ENCODE measurements around the gene UNC13B. TPM values are rescaled to one million over a fixed set of nuclear protein-coding genes. Genes with fewer than 3 reads are reported as not detected.

The UNC13B gene
- total and polyA plus RNA-seq, 2 of the 13 experiments (the other 11 are each of a cell fraction or from before 2014, with no cell fraction given), result 14.0 to 18.3 TPM

DNA sequence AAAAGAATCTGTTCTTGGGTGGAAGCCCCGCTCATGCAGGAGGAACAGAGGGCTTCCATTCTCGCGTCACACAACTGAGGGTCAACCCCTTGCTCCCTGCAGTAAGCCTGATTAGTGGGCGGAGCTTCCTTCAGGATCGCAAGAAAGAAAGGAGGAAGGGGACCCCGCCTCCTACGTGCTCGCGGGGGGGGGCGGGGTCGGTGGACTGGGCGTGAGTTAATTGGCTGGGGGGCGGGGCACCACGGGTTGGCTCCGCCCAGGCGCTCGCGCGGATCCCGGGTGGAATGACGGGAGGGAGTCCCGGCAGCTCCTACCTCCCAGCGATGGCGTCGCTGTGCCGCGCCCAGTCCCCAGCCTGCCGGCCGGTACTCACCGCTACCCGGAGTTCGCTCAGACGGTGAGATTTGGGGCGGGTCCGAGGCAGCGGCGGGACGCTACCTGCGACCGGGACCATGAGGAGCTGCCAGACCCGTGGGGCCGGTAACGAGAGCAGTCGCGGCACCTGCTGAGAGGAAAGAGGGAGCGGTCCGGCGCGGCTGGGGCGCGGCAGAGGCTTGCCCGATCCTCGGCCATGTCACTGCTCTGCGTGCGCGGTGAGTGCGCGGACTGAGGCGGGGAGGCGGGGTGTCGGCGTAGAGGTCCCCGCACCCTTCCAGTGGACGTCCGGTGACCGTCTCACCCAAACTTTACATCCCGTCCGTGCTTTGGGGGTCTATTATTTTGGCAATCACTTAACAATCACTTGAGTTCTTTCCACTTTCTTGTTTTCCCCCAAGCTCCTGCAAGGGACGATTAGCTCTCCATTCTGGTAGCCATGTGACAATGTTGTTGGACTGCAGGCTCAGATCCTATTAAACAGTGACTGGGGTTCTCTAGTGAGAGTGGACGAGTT, at the start of gene UNC13B (continued):
- peak; percentile 77; the same call in 1 of the 2 replicates for TF ChIP-seq MTA1 (CRISPR knock-in tag; IDR thresholded peaks at IDR 0.05; ENCODE audit: borderline replicate concordance)
- TF ChIP-seq ZNF569 (CRISPR knock-in tag; IDR thresholded peaks at IDR 0.05; ENCODE audit: borderline replicate concordance), result 0 out of 2 replicates have a peak, but pooled peaks have one; percentile 38
- no peak; the same call in 1 of the 2 replicates for TF ChIP-seq DR1 (CRISPR knock-in tag; IDR thresholded peaks at IDR 0.05)
- no peak for TF ChIP-seq TCF7 (IDR thresholded peaks at IDR 0.05; ENCODE audit: low read depth)
- peak; percentile 82; the same call in 1 of the 2 replicates for TF ChIP-seq ZNF605 (CRISPR knock-in tag; IDR thresholded peaks at IDR 0.05)
- TF ChIP-seq ZNF230 (CRISPR knock-in tag; IDR thresholded peaks at IDR 0.05), result peak; percentile 67; the same call in 1 of the 2 replicates
- TF ChIP-seq ZNF816 (CRISPR knock-in tag; IDR thresholded peaks at IDR 0.05; ENCODE audit: borderline replicate concordance), result 0 out of 2 replicates have a peak, but pooled peaks have one; percentile 65
- no peak for TF ChIP-seq EHMT2 (IDR thresholded peaks at IDR 0.05; ENCODE audit: borderline replicate concordance, low read depth, low read length)
- TF ChIP-seq GLI4 (CRISPR knock-in tag; IDR thresholded peaks at IDR 0.05; ENCODE audit: borderline replicate concordance), result peak; percentile 90; the same call in 1 of the 2 replicates
- TF ChIP-seq, protein P1, sequence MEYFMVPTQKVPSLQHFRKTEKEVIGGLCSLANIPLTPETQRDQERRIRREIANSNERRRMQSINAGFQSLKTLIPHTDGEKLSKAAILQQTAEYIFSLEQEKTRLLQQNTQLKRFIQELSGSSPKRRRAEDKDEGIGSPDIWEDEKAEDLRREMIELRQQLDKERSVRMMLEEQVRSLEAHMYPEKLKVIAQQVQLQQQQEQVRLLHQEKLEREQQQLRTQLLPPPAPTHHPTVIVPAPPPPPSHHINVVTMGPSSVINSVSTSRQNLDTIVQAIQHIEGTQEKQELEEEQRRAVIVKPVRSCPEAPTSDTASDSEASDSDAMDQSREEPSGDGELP (IDR thresholded peaks at IDR 0.05; ENCODE audit: borderline replicate concordance, low read depth), result peak; percentile 39; the same call in 1 of the 2 replicates
- no peak for TF ChIP-seq ZNF678 (CRISPR knock-in tag; IDR thresholded peaks at IDR 0.05)
- TF ChIP-seq ZNF143 (CRISPR knock-in tag; IDR thresholded peaks at IDR 0.05), result peak; percentile 79
- peak; percentile 53 for TF ChIP-seq TAF15 (IDR thresholded peaks at IDR 0.05; ENCODE audit: low read depth, low read length, poor library complexity, severe bottlenecking)
- no peak for TF ChIP-seq SOX13 (IDR thresholded peaks at IDR 0.05)
- TF ChIP-seq SOX13 (CRISPR knock-in tag; conservative IDR thresholded peaks at IDR 0.05 in 1 of 2, IDR thresholded peaks at IDR 0.05 in 1 of 2), result peak in 1 of 2 experiments; percentile 49; a peak in 2 of 4 replicates
- TF ChIP-seq ATF7-NPFF (CRISPR knock-in tag; IDR thresholded peaks at IDR 0.05; ENCODE audit: low read depth), result peak; percentile 93
- TF ChIP-seq, protein P2, sequence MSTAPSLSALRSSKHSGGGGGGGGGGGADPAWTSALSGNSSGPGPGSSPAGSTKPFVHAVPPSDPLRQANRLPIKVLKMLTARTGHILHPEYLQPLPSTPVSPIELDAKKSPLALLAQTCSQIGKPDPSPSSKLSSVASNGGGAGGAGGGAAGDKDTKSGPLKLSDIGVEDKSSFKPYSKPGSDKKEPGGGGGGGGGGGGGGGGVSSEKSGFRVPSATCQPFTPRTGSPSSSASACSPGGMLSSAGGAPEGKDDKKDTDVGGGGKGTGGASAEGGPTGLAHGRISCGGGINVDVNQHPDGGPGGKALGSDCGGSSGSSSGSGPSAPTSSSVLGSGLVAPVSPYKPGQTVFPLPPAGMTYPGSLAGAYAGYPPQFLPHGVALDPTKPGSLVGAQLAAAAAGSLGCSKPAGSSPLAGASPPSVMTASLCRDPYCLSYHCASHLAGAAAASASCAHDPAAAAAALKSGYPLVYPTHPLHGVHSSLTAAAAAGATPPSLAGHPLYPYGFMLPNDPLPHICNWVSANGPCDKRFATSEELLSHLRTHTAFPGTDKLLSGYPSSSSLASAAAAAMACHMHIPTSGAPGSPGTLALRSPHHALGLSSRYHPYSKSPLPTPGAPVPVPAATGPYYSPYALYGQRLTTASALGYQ (CRISPR knock-in tag; IDR thresholded peaks at IDR 0.05), result peak; percentile 52; the same call in 1 of the 2 replicates
- 0 out of 2 replicates have a peak, but pooled peaks have one; percentile 24 for TF ChIP-seq GATA4 (IDR thresholded peaks at IDR 0.05; ENCODE audit: borderline replicate concordance, low read depth)
- TF ChIP-seq ARNT (IDR thresholded peaks at IDR 0.05), result no peak
- TF ChIP-seq ZNF781 (CRISPR knock-in tag; IDR thresholded peaks at IDR 0.05; ENCODE audit: borderline replicate concordance, not compliant biosample characterization), result no peak
- TF ChIP-seq KAT8 (CRISPR knock-in tag; IDR thresholded peaks at IDR 0.05), result peak; percentile 84
- peak; percentile 66 for TF ChIP-seq HDAC2 (CRISPR knock-in tag; IDR thresholded peaks at IDR 0.05)
- TF ChIP-seq FOSL2 (CRISPR knock-in tag; IDR thresholded peaks at IDR 0.05), result peak; percentile 27; the same call in 1 of the 2 replicates
- TF ChIP-seq, protein P3, sequence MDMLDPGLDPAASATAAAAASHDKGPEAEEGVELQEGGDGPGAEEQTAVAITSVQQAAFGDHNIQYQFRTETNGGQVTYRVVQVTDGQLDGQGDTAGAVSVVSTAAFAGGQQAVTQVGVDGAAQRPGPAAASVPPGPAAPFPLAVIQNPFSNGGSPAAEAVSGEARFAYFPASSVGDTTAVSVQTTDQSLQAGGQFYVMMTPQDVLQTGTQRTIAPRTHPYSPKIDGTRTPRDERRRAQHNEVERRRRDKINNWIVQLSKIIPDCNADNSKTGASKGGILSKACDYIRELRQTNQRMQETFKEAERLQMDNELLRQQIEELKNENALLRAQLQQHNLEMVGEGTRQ (IDR thresholded peaks at IDR 0.05; ENCODE audit: low read depth, low read length), result no peak
- TF ChIP-seq, protein P3 (CRISPR knock-in tag; IDR thresholded peaks at IDR 0.05; ENCODE audit: borderline replicate concordance), result no peak
